IMR-90 (cell line): ENCODE results near the gene TOR2A. TPM values are rescaled to one million over a fixed set of nuclear protein-coding genes. Genes with fewer than 3 reads are reported as not detected.

Experiments
- ATAC-seq: fragments of 200-7000 bp; cut with Tn5 transposase; 2 replicates; pipeline ENCODE4 v1.9.1; 2020; ENCODE audit warnings: low read depth, mild to moderate bottlenecking, moderate library complexity
- BruUV-seq: library from RNA; stranded (reverse); fragments of 400-500 nt; replicated peaks from 2 replicates; lab custom pipeline; 2021; lab: Mats Ljungman, UMichigan
- CTCF ChIA-PET: fragments of 300-600 bp; formaldehyde crosslinking; extraction: SDS; loops from one replicate; lab custom pipeline; 2021; ENCODE audit warnings: antibody characterized with exemption; lab: Yijun Ruan, JAX
- POLR2A ChIA-PET: fragments of 300-600 bp; sonication (Branson Sonifier 250); formaldehyde crosslinking; loops from one replicate; lab custom pipeline; 2022; ENCODE audit warnings: antibody characterized with exemption; ENCODE audit not compliant: unreplicated experiment; lab: Charles Lee
- DNase-seq: peaks from one replicate; pipeline ENCODE4 v3.0.0; 2013
- H2AFZ ChIP-seq: replicated peaks from 2 replicates; pipeline ENCODE3; 2013; ENCODE audit warnings: low read length, mild to moderate bottlenecking; ENCODE audit not compliant: poor library complexity
- H2AK5ac ChIP-seq: 2 replicates; pipeline ENCODE4 v1.6.1; 2013; ENCODE audit warnings: low read depth, low read length, inconsistent platforms
- H2AK9ac ChIP-seq: replicated peaks from 2 replicates; pipeline ENCODE3; 2013; ENCODE audit warnings: mild to moderate bottlenecking, low read depth, low read length, moderate library complexity; ENCODE audit not compliant: poor library complexity
- H2BK120ac ChIP-seq: 2 replicates; pipeline ENCODE4 v1.6.1; 2013; ENCODE audit warnings: low read depth, low read length, inconsistent platforms
- H2BK15ac ChIP-seq: 3 replicates; pipeline ENCODE4 v1.6.1; 2013; ENCODE audit warnings: low read depth, low read length, inconsistent platforms
- H2BK20ac ChIP-seq: 2 replicates; pipeline ENCODE4 v1.6.1; 2013; ENCODE audit warnings: low read depth, mild to moderate bottlenecking, inconsistent platforms, low read length, moderate library complexity
- H2BK5ac ChIP-seq: 2 replicates; pipeline ENCODE4 v1.6.1; 2013; ENCODE audit warnings: mild to moderate bottlenecking, low read depth, low read length, inconsistent platforms; ENCODE audit not compliant: poor library complexity, severe bottlenecking
- H3K14ac ChIP-seq: replicated peaks from 2 replicates; pipeline ENCODE4 v1.6.1; 2013; ENCODE audit warnings: low read depth, low read length, inconsistent platforms
- H3K18ac ChIP-seq: 2 replicates; pipeline ENCODE4 v1.6.1; 2013; ENCODE audit warnings: low read depth, low read length, control low read depth
- H3K23ac ChIP-seq: 2 replicates; pipeline ENCODE4 v1.6.1; 2013; ENCODE audit warnings: low read depth, low read length, inconsistent platforms
- H3K27ac ChIP-seq: 2 replicates; pipeline ENCODE4 v1.5.1; 2013; ENCODE audit warnings: mild to moderate bottlenecking, control low read depth, low read length; ENCODE audit not compliant: insufficient read depth
- H3K27me3 ChIP-seq: 2 replicates; pipeline ENCODE4 v1.6.1; 2013; ENCODE audit warnings: low read length; ENCODE audit not compliant: control insufficient read depth, insufficient read depth
- H3K36me3 ChIP-seq: 2 replicates; pipeline ENCODE4 v1.6.1; 2013; ENCODE audit warnings: low read length, mixed read lengths; ENCODE audit not compliant: control insufficient read depth, insufficient read depth
- H3K4ac ChIP-seq: 2 replicates; pipeline ENCODE4 v1.6.1; 2013; ENCODE audit warnings: low read depth, low read length, inconsistent platforms
- H3K4me1 ChIP-seq: 2 replicates; pipeline ENCODE4 v1.6.1; 2013; ENCODE audit warnings: low read length, mixed read lengths; ENCODE audit not compliant: control insufficient read depth, insufficient read depth
- H3K4me2 ChIP-seq: 2 replicates; pipeline ENCODE4 v1.6.1; 2013; ENCODE audit warnings: low read depth, mild to moderate bottlenecking, control low read depth, low read length, moderate library complexity
- H3K4me3 ChIP-seq: 2 replicates; pipeline ENCODE4 v1.5.1; 2013; ENCODE audit warnings: low read depth, mild to moderate bottlenecking, control low read depth, low read length, moderate library complexity; ENCODE audit not compliant: insufficient read depth
- H3K56ac ChIP-seq: 2 replicates; pipeline ENCODE4 v1.6.1; 2013; ENCODE audit warnings: low read length, inconsistent platforms; ENCODE audit not compliant: insufficient read depth; ENCODE audit errors: extremely low read depth
- H3K79me1 ChIP-seq, 2 experiments: 2 replicates each; pipeline ENCODE4 v1.6.1; 2013; ENCODE audit warnings: low read length in 2 of 2, inconsistent platforms in 1 of 2, low read depth in 1 of 2
- H3K9ac ChIP-seq: 2 replicates; pipeline ENCODE4 v1.6.1; 2013; ENCODE audit warnings: low read depth, low read length, control low read depth
- H3K9me1 ChIP-seq: 2 replicates; pipeline ENCODE4 v1.6.1; 2013; ENCODE audit warnings: low read length, inconsistent platforms; ENCODE audit not compliant: insufficient read depth
- H3K9me3 ChIP-seq: 2 replicates; pipeline ENCODE4 v1.6.1; 2013; ENCODE audit warnings: low read length; ENCODE audit not compliant: control insufficient read depth, insufficient read depth
- H4K20me1 ChIP-seq: 2 replicates; pipeline ENCODE4 v1.6.1; 2013; ENCODE audit warnings: low read length, inconsistent platforms; ENCODE audit not compliant: insufficient read depth
- H4K5ac ChIP-seq: 2 replicates; pipeline ENCODE4 v1.6.1; 2013; ENCODE audit warnings: mild to moderate bottlenecking, low read depth, low read length, control low read depth
- H4K8ac ChIP-seq, 2 experiments: 2 replicates each; pipeline ENCODE4 v1.6.1; 2013; ENCODE audit warnings: low read depth in 2 of 2, low read length in 2 of 2, control low read depth in 1 of 2, inconsistent platforms in 1 of 2
- H4K91ac ChIP-seq: 2 replicates; pipeline ENCODE4 v1.6.1; 2013; ENCODE audit warnings: low read depth, low read length, inconsistent platforms; ENCODE audit not compliant: insufficient read depth
- CEBPB ChIP-seq: IDR thresholded peaks from 2 replicates; pipeline ENCODE4 v1.6.1; 2012; ENCODE audit warnings: low read depth, low read length, improper control_type of control experiment
- CHD1 ChIP-seq: IDR thresholded peaks from 2 replicates; pipeline ENCODE4 v1.6.1; 2012; ENCODE audit warnings: low read depth, low read length, improper control_type of control experiment
- MAFK ChIP-seq: IDR thresholded peaks from 2 replicates; pipeline ENCODE4 v1.6.1; 2012; ENCODE audit warnings: low read depth, low read length, improper control_type of control experiment
- MAZ ChIP-seq: IDR thresholded peaks from 2 replicates; pipeline ENCODE4 v1.6.1; 2012; ENCODE audit warnings: low read depth, mild to moderate bottlenecking, low read length, improper control_type of control experiment, moderate library complexity, borderline replicate concordance
- MXI1 ChIP-seq: IDR thresholded peaks from 2 replicates; pipeline ENCODE4 v1.6.1; 2012; ENCODE audit warnings: low read depth, mild to moderate bottlenecking, low read length, moderate library complexity, borderline replicate concordance
- NFE2L2 ChIP-seq: fragments of 150-350 bp; IDR thresholded peaks from 2 replicates; pipeline ENCODE4 v1.6.1; 2016; ENCODE audit warnings: low read depth, mild to moderate bottlenecking, low read length
- RAD21 ChIP-seq: IDR thresholded peaks from 2 replicates; pipeline ENCODE4 v1.6.1; 2012; ENCODE audit warnings: low read length, improper control_type of control experiment
- RFX5 ChIP-seq: IDR thresholded peaks from 2 replicates; pipeline ENCODE4 v1.8.0; 2012; ENCODE audit warnings: low read depth, mild to moderate bottlenecking, low read length, moderate library complexity
- SMC3 ChIP-seq: fragments of 150-350 bp; IDR thresholded peaks from 2 replicates; pipeline ENCODE4 v1.6.1; 2016; ENCODE audit warnings: low read depth, mild to moderate bottlenecking, antibody characterized with exemption, low read length, moderate library complexity
- WGBS, 2 experiments: methylation state at CpG; one replicate each; pipeline versions ENCODE4 v1.1.5 to v1.1.7; 2013; ENCODE audit warnings: missing lambda C conversion rate in 2 of 2; ENCODE audit not compliant: insufficient read length in 1 of 2; ENCODE audit errors: extremely low coverage in 2 of 2; 5-methylcytosine and 5-hydroxymethylcytosine counted together
- dilution Hi-C: fragments of 300-500 bp; cut with HindIII; formaldehyde crosslinking; loops from one replicate; pipeline ENCODE4 v1.14.3; 2018; ENCODE audit warnings: low sequenced_read_pairs; ENCODE audit not compliant: unreplicated experiment
- in situ Hi-C: fragments of 300-500 bp; cut with MboI; formaldehyde crosslinking; loops from 3 replicates; pipeline ENCODE4 v1.14.3; 2019; ENCODE audit warnings: low sequenced_read_pairs, inconsistent platforms, mixed read lengths
- intact Hi-C: fragments of 100-400 bp; cut with micrococcal nuclease; formaldehyde crosslinking; loops from 2 replicates; pipeline ENCODE4 v1.10.0; 2022
- polyA plus RNA-seq, 3 experiments: library from polyadenylated mRNA; depleted of rRNA; stranded (reverse); fragments of >200 nt; gene quantifications; 2 replicates each; pipeline ENCODE4 v1.2.3, GENCODE V29; 2012; ENCODE audit warnings: low replicate concordance in 1 of 3
- total RNA-seq: library from RNA; depleted of rRNA; stranded (reverse); fragments of >200 nt; gene quantifications from 2 replicates; pipeline ENCODE4 v1.2.3, GENCODE V29; 2012
- TF ChIP-seq, protein P1 (sequence below): fragments of 150-350 bp; IDR thresholded peaks from 2 replicates; pipeline ENCODE4 v1.6.1; 2017; ENCODE audit warnings: mild to moderate bottlenecking, antibody characterized with exemption, low read length, low read depth
- TF ChIP-seq, protein P2 (sequence below): fragments of 150-350 bp; IDR thresholded peaks from 2 replicates; pipeline ENCODE4 v1.6.1; 2016; ENCODE audit warnings: low read depth, mild to moderate bottlenecking, low read length, moderate library complexity, borderline replicate concordance
- TF ChIP-seq, protein P3 (sequence below): conservative IDR thresholded peaks from 2 replicates; pipeline ENCODE4 v1.5.1; 2012; ENCODE audit warnings: mild to moderate bottlenecking, low read depth, low read length, improper control_type of control experiment

TOR2A gene
- total and polyA plus RNA-seq, 2 of the 4 experiments (the other 2 are of a cell fraction), result 0.90 to 12.5 TPM

DNA sequence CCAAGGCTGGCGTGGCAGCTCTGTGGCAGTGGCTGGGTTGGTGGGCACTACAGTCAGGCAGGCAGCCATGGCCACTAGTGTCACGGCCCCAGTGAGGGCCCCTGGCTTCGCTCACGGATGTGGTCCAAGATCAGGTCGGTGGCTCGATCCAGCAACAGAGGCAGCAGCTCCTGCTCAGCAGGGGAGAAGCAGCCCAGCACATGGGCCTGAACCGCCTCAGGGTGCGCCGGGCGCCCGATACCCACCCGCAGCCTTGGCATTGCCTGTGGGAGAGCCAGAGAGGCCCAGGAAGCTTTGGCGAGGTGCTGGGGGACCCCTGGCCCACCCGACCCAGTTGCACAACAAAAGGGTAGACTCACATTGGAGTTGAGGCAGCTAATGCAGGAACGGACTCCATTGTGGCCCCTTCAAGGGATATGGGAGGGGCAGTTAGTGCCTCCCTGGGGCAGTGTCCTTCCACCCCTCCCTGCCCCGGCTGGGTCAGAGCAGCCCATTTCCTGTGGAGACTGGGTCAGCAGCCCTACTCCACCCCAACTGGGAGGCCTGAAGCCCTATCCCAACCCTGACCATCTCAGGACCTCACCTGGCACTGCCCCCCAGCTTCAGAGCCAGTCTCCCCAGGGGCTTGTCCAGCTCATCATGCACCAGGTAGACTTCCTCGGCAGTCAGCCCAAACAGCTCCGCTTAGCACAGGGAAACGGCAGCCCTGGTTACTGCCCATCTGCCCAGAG, 20.9 kb downstream of the TOR2A start:
- intact Hi-C loops (no loop called here), in situ Hi-C loops (no loop called here), dilution Hi-C loops (no loop called here)
- POLR2A ChIA-PET, result no interaction called here
- no peak for DNase-seq
- Histone ChIP-seq H3K27me3 (no peaks in the 10 kb centered on the region), H3K23ac (peak overlapping the region; percentile 87; the same call in 1 of the 2 replicates), H3K14ac (0 out of 2 replicates have a peak overlapping the region, but pooled peaks have one; percentile 51), H3K4me1 (peaks cover 7% of the 10 kb centered on the region), H4K91ac (no peak overlapping the region), H2BK15ac (no peak overlapping the region), H4K20me1 (peaks cover 7% of the 10 kb centered on the region), H2BK5ac (no peak overlapping the region), H2AK9ac (peak overlapping the region; percentile 87), H3K9me1 (no peaks in the 10 kb centered on the region; the same call in 1 of the 2 replicates), H3K36me3 (no peaks in the 10 kb centered on the region), H3K9ac (no peak overlapping the region; the same call in 1 of the 2 replicates), H3K9me3 (no peaks in the 10 kb centered on the region), H3K27ac (no peak overlapping the region), H2BK120ac (no peak overlapping the region), H3K4ac (no peak overlapping the region), H4K8ac (no peak overlapping the region; a peak in 1 of 4 replicates), H3K18ac (no peak overlapping the region), H3K4me3 (peak overlapping the region; percentile 14; the same call in 1 of the 2 replicates), H4K5ac (no peak overlapping the region), H3K79me1 (peaks cover 2 to 14% of the 10 kb centered on the region in 2 experiments; a peak in 3 of 4 replicates), H3K56ac (no peak overlapping the region), H2AK5ac (0 out of 2 replicates have a peak overlapping the region, but pooled peaks have one; percentile 59), H2AFZ (peak overlapping the region; percentile 79), H2BK20ac (no peak overlapping the region), H3K4me2 (peak overlapping the region; percentile 81)
- WGBS, 2 experiments, result 96% methylated on average over 7 of the region's 19 CpGs; no CpG with 5 or more reads in 1 of the 2 experiments
- CTCF ChIA-PET, result interaction anchor here (0.6 to 2.0 kb wide), 2 partner anchors 21 to 69 kb away, joined by 3 to 7 read pairs; partner anchors contain the start of gene TOR2A
- TF ChIP-seq, protein P1, sequence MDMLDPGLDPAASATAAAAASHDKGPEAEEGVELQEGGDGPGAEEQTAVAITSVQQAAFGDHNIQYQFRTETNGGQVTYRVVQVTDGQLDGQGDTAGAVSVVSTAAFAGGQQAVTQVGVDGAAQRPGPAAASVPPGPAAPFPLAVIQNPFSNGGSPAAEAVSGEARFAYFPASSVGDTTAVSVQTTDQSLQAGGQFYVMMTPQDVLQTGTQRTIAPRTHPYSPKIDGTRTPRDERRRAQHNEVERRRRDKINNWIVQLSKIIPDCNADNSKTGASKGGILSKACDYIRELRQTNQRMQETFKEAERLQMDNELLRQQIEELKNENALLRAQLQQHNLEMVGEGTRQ, result no peak
- TF ChIP-seq SMC3 (no peak), RAD21 (no peak), MAFK (no peak), MXI1 (no peak), CEBPB (no peak), CHD1 (no peak), NFE2L2 (no peak), RFX5 (no peak), MAZ (no peak)
- TF ChIP-seq, protein P2, sequence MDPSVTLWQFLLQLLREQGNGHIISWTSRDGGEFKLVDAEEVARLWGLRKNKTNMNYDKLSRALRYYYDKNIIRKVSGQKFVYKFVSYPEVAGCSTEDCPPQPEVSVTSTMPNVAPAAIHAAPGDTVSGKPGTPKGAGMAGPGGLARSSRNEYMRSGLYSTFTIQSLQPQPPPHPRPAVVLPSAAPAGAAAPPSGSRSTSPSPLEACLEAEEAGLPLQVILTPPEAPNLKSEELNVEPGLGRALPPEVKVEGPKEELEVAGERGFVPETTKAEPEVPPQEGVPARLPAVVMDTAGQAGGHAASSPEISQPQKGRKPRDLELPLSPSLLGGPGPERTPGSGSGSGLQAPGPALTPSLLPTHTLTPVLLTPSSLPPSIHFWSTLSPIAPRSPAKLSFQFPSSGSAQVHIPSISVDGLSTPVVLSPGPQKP, result no peak
- TF ChIP-seq, protein P3, sequence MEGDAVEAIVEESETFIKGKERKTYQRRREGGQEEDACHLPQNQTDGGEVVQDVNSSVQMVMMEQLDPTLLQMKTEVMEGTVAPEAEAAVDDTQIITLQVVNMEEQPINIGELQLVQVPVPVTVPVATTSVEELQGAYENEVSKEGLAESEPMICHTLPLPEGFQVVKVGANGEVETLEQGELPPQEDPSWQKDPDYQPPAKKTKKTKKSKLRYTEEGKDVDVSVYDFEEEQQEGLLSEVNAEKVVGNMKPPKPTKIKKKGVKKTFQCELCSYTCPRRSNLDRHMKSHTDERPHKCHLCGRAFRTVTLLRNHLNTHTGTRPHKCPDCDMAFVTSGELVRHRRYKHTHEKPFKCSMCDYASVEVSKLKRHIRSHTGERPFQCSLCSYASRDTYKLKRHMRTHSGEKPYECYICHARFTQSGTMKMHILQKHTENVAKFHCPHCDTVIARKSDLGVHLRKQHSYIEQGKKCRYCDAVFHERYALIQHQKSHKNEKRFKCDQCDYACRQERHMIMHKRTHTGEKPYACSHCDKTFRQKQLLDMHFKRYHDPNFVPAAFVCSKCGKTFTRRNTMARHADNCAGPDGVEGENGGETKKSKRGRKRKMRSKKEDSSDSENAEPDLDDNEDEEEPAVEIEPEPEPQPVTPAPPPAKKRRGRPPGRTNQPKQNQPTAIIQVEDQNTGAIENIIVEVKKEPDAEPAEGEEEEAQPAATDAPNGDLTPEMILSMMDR, result no peak
- BruUV-seq, result no TSS peak
- ATAC-seq, result no peak
